Endothelial cell of umbilical vein (primary cell): Measurements from ENCODE around the gene MED26. TPM values are rescaled to one million over a fixed set of nuclear protein-coding genes. Genes with fewer than 3 reads are reported as not detected.

Experiments used
- BruUV-seq: library from RNA; stranded (reverse); fragments of 400-500 nt; replicated peaks from 2 replicates; lab custom pipeline; 2021; lab: Mats Ljungman, UMichigan
- CTCF ChIA-PET: fragments of 300-600, 350-600 bp; sonication (Branson Sonifier 250); formaldehyde crosslinking; loops from one replicate; lab custom pipeline; 2021; ENCODE audit warnings: antibody characterized with exemption, inconsistent platforms; lab: Charles Lee
- POLR2A ChIA-PET: fragments of 300-600, 350-600 bp; sonication (Branson Sonifier 250); formaldehyde crosslinking; loops from one replicate; lab custom pipeline; 2021; ENCODE audit warnings: antibody characterized with exemption, inconsistent platforms; lab: Charles Lee
- DNase-seq: peaks from one replicate; pipeline ENCODE4 v3.0.0-alpha.2; 2011; ENCODE audit warnings: low read depth, low spot score
- FAIRE-seq: peaks from 2 replicates; lab custom pipeline; 2011; peaks lifted over from hg19 to GRCh38; lab: Jason Lieb, UNC
- H2AFZ ChIP-seq: 2 replicates; pipeline ENCODE4 v1.6.0; 2012; ENCODE audit warnings: low read depth, low read length, control low read depth, inconsistent platforms
- H3K27ac ChIP-seq: 2 replicates; pipeline ENCODE4 v1.5.1; 2011; ENCODE audit warnings: low read depth, mild to moderate bottlenecking, control low read depth, low read length, moderate library complexity; ENCODE audit not compliant: insufficient read depth
- H3K27me3 ChIP-seq, 2 experiments: 2 replicates each; pipeline versions ENCODE4 v1.6.0 to v1.6.1; 2011; ENCODE audit warnings: low read length in 2 of 2, mixed read lengths in 1 of 2; ENCODE audit not compliant: control insufficient read depth in 2 of 2, insufficient read depth in 2 of 2
- H3K36me3 ChIP-seq, 2 experiments: 2 replicates in 1 of 2; 3 replicates in 1 of 2; pipeline ENCODE4 v1.5.1; 2011; ENCODE audit warnings: low read length in 2 of 2, mild to moderate bottlenecking in 1 of 2, moderate library complexity in 1 of 2; ENCODE audit not compliant: control insufficient read depth in 2 of 2, insufficient read depth in 2 of 2; ENCODE audit errors: extremely low read depth in 1 of 2
- H3K4me1 ChIP-seq: 3 replicates; pipeline ENCODE4 v1.5.1; 2011; ENCODE audit warnings: mild to moderate bottlenecking, low read length; ENCODE audit not compliant: control insufficient read depth, insufficient read depth; ENCODE audit errors: extremely low read depth
- H3K4me2 ChIP-seq: 2 replicates; pipeline ENCODE4 v1.6.1; 2011; ENCODE audit warnings: low read length, control low read depth, mixed read lengths; ENCODE audit not compliant: insufficient read depth
- H3K4me3 ChIP-seq, 3 experiments: fragments of 200-600 bp in 1 of 3; sonication (generic), shearing (Covaris generic) in 1 of 3; replicated peaks in 1 of 3; 2 replicates each; pipeline ENCODE4 v1.5.1; 2011 to 2016; ENCODE audit warnings: control low read depth in 3 of 3, low read length in 3 of 3, mild to moderate bottlenecking in 2 of 3, inconsistent platforms in 1 of 3, low read depth in 1 of 3, moderate library complexity in 1 of 3; ENCODE audit not compliant: insufficient read depth in 1 of 3
- H3K79me2 ChIP-seq: 2 replicates; pipeline ENCODE4 v1.6.0; 2012; ENCODE audit warnings: low read length, inconsistent platforms; ENCODE audit not compliant: control insufficient read depth, insufficient read depth
- H3K9ac ChIP-seq: replicated peaks from 2 replicates; pipeline ENCODE3; 2011; ENCODE audit warnings: low read length, control low read depth; ENCODE audit not compliant: insufficient read depth; ENCODE audit errors: extremely low read depth
- H3K9me1 ChIP-seq: replicated peaks from 3 replicates; pipeline ENCODE4 v1.6.0; 2011; ENCODE audit warnings: mild to moderate bottlenecking, low read length; ENCODE audit not compliant: control insufficient read depth, insufficient read depth; ENCODE audit errors: extremely low read depth
- H3K9me3 ChIP-seq: replicated peaks from 2 replicates; pipeline ENCODE4 v1.5.1; 2012; ENCODE audit warnings: low read length, inconsistent platforms; ENCODE audit not compliant: control insufficient read depth, insufficient read depth
- H4K20me1 ChIP-seq: replicated peaks from 2 replicates; pipeline ENCODE3; 2011; ENCODE audit warnings: mild to moderate bottlenecking, low read length; ENCODE audit not compliant: control insufficient read depth, insufficient read depth; ENCODE audit errors: extremely low read depth
- EZH2 ChIP-seq: IDR thresholded peaks from 2 replicates; pipeline ENCODE4 v1.6.1; 2012; ENCODE audit warnings: borderline replicate concordance, low read depth, mild to moderate bottlenecking, moderate library complexity, low read length, inconsistent platforms; ENCODE audit not compliant: severe bottlenecking
- FOS ChIP-seq: IDR thresholded peaks from 2 replicates; pipeline ENCODE4 v1.6.1; 2011; ENCODE audit warnings: mild to moderate bottlenecking, low read length, moderate library complexity, borderline replicate concordance; ENCODE audit not compliant: insufficient read depth
- GATA2 ChIP-seq: IDR thresholded peaks from 2 replicates; pipeline ENCODE4 v1.7.0; 2011; ENCODE audit warnings: low read depth, mild to moderate bottlenecking, moderate library complexity, mixed read lengths, low read length; ENCODE audit not compliant: insufficient read length, insufficient read depth
- JUN ChIP-seq: IDR thresholded peaks from 2 replicates; pipeline ENCODE4 v1.6.1; 2011; ENCODE audit warnings: borderline replicate concordance, low read depth; ENCODE audit not compliant: insufficient read length, insufficient read depth
- MAX ChIP-seq: IDR thresholded peaks from 2 replicates; pipeline ENCODE4 v1.6.1; 2011; ENCODE audit not compliant: insufficient read depth, insufficient read length
- MYC ChIP-seq: IDR thresholded peaks from one replicate; pipeline ENCODE4 v1.6.1; 2011; ENCODE audit warnings: mild to moderate bottlenecking, low read depth, low read length
- POLR2A ChIP-seq: IDR thresholded peaks from 2 replicates; pipeline ENCODE4 v1.6.1; 2012; ENCODE audit warnings: low read depth, mild to moderate bottlenecking, control low read depth, low read length
- POLR2AphosphoS5 ChIP-seq: IDR thresholded peaks from 2 replicates; pipeline ENCODE4 v1.6.1; 2012; ENCODE audit warnings: low read depth, mild to moderate bottlenecking, control low read depth, low read length, moderate library complexity; ENCODE audit not compliant: insufficient read depth
- dilution Hi-C: fragments of 300-500 bp; cut with MboI; formaldehyde crosslinking; loops from one replicate; pipeline ENCODE4 v1.15.0; 2019; ENCODE audit warnings: low sequenced_read_pairs; ENCODE audit not compliant: extremely low pct_ligation_motif_present
- intact Hi-C: fragments of 100-400 bp; cut with micrococcal nuclease; formaldehyde crosslinking; loops from one replicate; pipeline ENCODE4 v1.10.0; 2022
- polyA plus RNA-seq, 4 experiments: library from polyadenylated mRNA; depleted of rRNA in 3 of 4; stranded (reverse) in 3 of 4; unstranded in 1 of 4; fragments of >200 nt; gene quantifications; 2 replicates each; pipeline versions ENCODE4 v1.2.1 to v1.2.3, GENCODE V29; 2011 to 2012; ENCODE audit warnings: missing spikeins in 1 of 4
- total RNA-seq: library from RNA; stranded (reverse); gene quantifications from 2 replicates; pipeline ENCODE4 v1.2.3, GENCODE V29; 2021
- TF ChIP-seq, protein P1 (sequence below), 2 donors: IDR thresholded peaks; 1 replicate in 1 of 2; 2 replicates in 1 of 2; pipeline ENCODE4 v1.5.1; 2011; ENCODE audit warnings: low read length in 2 of 2, mild to moderate bottlenecking in 2 of 2, moderate library complexity in 2 of 2, control low read depth in 1 of 2, inconsistent platforms in 1 of 2, low read depth in 1 of 2; ENCODE audit not compliant: insufficient read depth in 1 of 2; ENCODE audit errors: extremely low read depth in 1 of 2

The MED26 gene
- total and polyA plus RNA-seq, 2 donors (not counting 3 experiments of a cell fraction or from before 2014, with no cell fraction given) = 5.6 to 13.4 TPM

DNA sequence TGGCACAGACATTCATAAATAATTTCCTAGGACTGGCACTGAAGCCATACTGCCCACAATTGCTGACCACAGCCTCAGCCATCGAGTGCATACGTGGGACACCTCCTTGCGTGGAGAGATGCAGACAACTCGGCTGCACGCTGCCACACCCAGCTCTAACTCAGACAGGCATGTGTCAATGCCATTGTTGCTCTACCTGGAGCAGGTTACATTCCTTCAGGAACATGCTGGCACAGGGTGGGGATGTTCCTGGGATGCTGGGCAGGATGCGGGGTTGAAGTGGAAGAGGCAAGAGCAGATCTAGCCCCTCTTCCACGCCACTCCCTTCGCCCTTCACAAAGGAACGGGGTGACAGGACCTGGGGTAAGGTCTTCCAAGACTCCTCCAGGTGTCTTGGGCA lies 31.6 kb downstream of the MED26 start:
- Histone ChIP-seq H3K4me3 (no peak overlapping the region), H3K36me3 (no peaks in the 10 kb centered on the region), H3K9me3 (no peaks in the 10 kb centered on the region), H3K9ac (no peak overlapping the region), H3K79me2 (peaks cover 85% of the 10 kb centered on the region), H3K4me1 (peaks cover 5% of the 10 kb centered on the region), H3K9me1 (no peaks in the 10 kb centered on the region), H2AFZ (no peak overlapping the region), H3K27me3 (no peaks in the 10 kb centered on the region), H3K27ac (no peak overlapping the region), H4K20me1 (no peaks in the 10 kb centered on the region), H3K4me2 (no peak overlapping the region)
- TF ChIP-seq EZH2 = no peak
- no peak for TF ChIP-seq POLR2AphosphoS5
- no peak for TF ChIP-seq MAX
- no peak for TF ChIP-seq GATA2
- no peak for TF ChIP-seq MYC
- FAIRE-seq (no peak), DNase-seq (no peak)
- ChIA-PET CTCF (no interaction called here), POLR2A (no interaction called here)
- no TSS peak for BruUV-seq
- intact Hi-C loops = no loop called here
- dilution Hi-C loops = no loop called here

- BruUV-seq = no TSS peak
- Histone ChIP-seq H3K9me3 (no peaks in the 10 kb centered on the region), H2AFZ (no peak overlapping the region), H3K79me2 (peaks cover 86% of the 10 kb centered on the region), H4K20me1 (no peaks in the 10 kb centered on the region), H3K27ac (no peak overlapping the region), H3K9me1 (no peaks in the 10 kb centered on the region), H3K36me3 (no peaks in the 10 kb centered on the region), H3K4me1 (peaks cover 5% of the 10 kb centered on the region), H3K4me2 (no peak overlapping the region), H3K4me3 (no peak overlapping the region), H3K27me3 (no peaks in the 10 kb centered on the region), H3K9ac (no peak overlapping the region)
- no peak for FAIRE-seq
- DNase-seq = no peak
- TF ChIP-seq FOS (no peak), MYC (no peak), POLR2A (no peak), POLR2AphosphoS5 (no peak), MAX (no peak), JUN (no peak), GATA2 (no peak), EZH2 (no peak)
- TF ChIP-seq, protein P1, sequence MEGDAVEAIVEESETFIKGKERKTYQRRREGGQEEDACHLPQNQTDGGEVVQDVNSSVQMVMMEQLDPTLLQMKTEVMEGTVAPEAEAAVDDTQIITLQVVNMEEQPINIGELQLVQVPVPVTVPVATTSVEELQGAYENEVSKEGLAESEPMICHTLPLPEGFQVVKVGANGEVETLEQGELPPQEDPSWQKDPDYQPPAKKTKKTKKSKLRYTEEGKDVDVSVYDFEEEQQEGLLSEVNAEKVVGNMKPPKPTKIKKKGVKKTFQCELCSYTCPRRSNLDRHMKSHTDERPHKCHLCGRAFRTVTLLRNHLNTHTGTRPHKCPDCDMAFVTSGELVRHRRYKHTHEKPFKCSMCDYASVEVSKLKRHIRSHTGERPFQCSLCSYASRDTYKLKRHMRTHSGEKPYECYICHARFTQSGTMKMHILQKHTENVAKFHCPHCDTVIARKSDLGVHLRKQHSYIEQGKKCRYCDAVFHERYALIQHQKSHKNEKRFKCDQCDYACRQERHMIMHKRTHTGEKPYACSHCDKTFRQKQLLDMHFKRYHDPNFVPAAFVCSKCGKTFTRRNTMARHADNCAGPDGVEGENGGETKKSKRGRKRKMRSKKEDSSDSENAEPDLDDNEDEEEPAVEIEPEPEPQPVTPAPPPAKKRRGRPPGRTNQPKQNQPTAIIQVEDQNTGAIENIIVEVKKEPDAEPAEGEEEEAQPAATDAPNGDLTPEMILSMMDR (IDR thresholded peaks at IDR 0.05; ENCODE audit: extremely low read depth in 1 of 2, insufficient read depth in 1 of 2, low read depth in 1 of 2, low read length in 2 of 2) = no peak
- POLR2A ChIA-PET = no interaction called here
- CTCF ChIA-PET = no interaction called here
- intact Hi-C loops = no loop called here
- dilution Hi-C loops = no loop called here
These were observed 32.9 kb downstream of the MED26 start for GRCh38 chr19:16595097-16595496.
